Karpas-422 (cell line): Measurements from ENCODE around the gene TBL1X. TPM values are rescaled to one million over a fixed set of nuclear protein-coding genes. Genes with fewer than 3 reads are reported as not detected.

ENCODE experiments used
- DNase-seq: peaks from one replicate; pipeline ENCODE4 v3.0.0-alpha.2; 2015
- H2AFZ ChIP-seq: fragments of 200-600 bp; sonication (generic); 2 replicates; pipeline ENCODE4 v1.6.1; 2014; ENCODE audit warnings: antibody characterized with exemption, low read length, mixed read lengths
- H3K27ac ChIP-seq: fragments of 200-600 bp; sonication (generic); 2 replicates; pipeline ENCODE4 v1.5.1; 2014; ENCODE audit warnings: mild to moderate bottlenecking, low read length, moderate library complexity
- H3K27me3 ChIP-seq: fragments of 200-600 bp; sonication (generic); 2 replicates; pipeline ENCODE4 v1.6.1; 2014; ENCODE audit warnings: low read length, mixed read lengths
- H3K36me3 ChIP-seq: fragments of 200-600 bp; sonication (generic); 2 replicates; pipeline ENCODE4 v1.6.1; 2014; ENCODE audit warnings: low read length, mixed read lengths; ENCODE audit not compliant: insufficient read depth
- H3K4me1 ChIP-seq: fragments of 200-600 bp; sonication (generic); 2 replicates; pipeline ENCODE4 v1.6.1; 2014; ENCODE audit warnings: mild to moderate bottlenecking, low read length, mixed read lengths
- H3K4me2 ChIP-seq: fragments of 200-600 bp; sonication (generic); 2 replicates; pipeline ENCODE4 v1.6.1; 2014; ENCODE audit warnings: low read length, low read depth, mild to moderate bottlenecking; ENCODE audit not compliant: poor library complexity, severe bottlenecking
- H3K4me3 ChIP-seq: fragments of 200-600 bp; sonication (generic); 2 replicates; pipeline ENCODE4 v1.5.1; 2014; ENCODE audit warnings: mild to moderate bottlenecking, antibody characterized with exemption, low read length, mixed read lengths
- H3K79me2 ChIP-seq: fragments of 200-600 bp; sonication (generic); 2 replicates; pipeline ENCODE4 v1.6.1; 2014; ENCODE audit warnings: mild to moderate bottlenecking, low read length, mixed read lengths
- H3K9ac ChIP-seq: fragments of 200-600 bp; sonication (generic); 2 replicates; pipeline ENCODE4 v1.6.0; 2014; ENCODE audit warnings: low read length
- H3K9me2 ChIP-seq: fragments of 200-600 bp; sonication (generic), shearing (Covaris generic); replicated peaks from 2 replicates; pipeline ENCODE4 v1.6.0; 2014; ENCODE audit warnings: mild to moderate bottlenecking, low read length, moderate library complexity; ENCODE audit not compliant: insufficient read depth
- H3K9me3 ChIP-seq: fragments of 300-700, 200-600 bp; sonication (generic); 2 replicates; pipeline ENCODE4 v1.6.1; 2014; ENCODE audit warnings: low read length, mixed read lengths
- H4K20me1 ChIP-seq: fragments of 200-600 bp; sonication (generic); 2 replicates; pipeline ENCODE4 v1.6.1; 2014; ENCODE audit warnings: mild to moderate bottlenecking, antibody characterized with exemption, low read length, low read depth; ENCODE audit not compliant: insufficient read depth
- total RNA-seq: library from RNA; depleted of rRNA; stranded (reverse); fragments of >200 nt; shearing (Covaris generic); gene quantifications from 2 replicates; pipeline ENCODE4 v1.2.3, GENCODE V29; 2014; ENCODE audit warnings: low replicate concordance

TBL1X gene
- total RNA-seq, 1 experiment from 2014 or later, result 9.4 TPM

- no peak overlapping the region for H3K9ac ChIP-seq
- no peaks in the 10 kb centered on the region for H3K9me2 ChIP-seq
- no peak for DNase-seq
- H2AFZ ChIP-seq, result no peak overlapping the region
- no peaks in the 10 kb centered on the region for H3K4me1 ChIP-seq
- no peak overlapping the region for H3K4me3 ChIP-seq
- H3K4me2 ChIP-seq, result no peak overlapping the region
- no peaks in the 10 kb centered on the region for H4K20me1 ChIP-seq
- H3K36me3 ChIP-seq, result no peaks in the 10 kb centered on the region
- no peaks in the 10 kb centered on the region for H3K27me3 ChIP-seq
- H3K27ac ChIP-seq, result no peak overlapping the region
- no peaks in the 10 kb centered on the region for H3K79me2 ChIP-seq
- no peaks in the 10 kb centered on the region for H3K9me3 ChIP-seq
These were observed 108.6 kb downstream of the TBL1X start for GRCh38 chrX:9573282-9574106.

- Histone ChIP-seq H2AFZ (no peak overlapping the region), H3K4me3 (no peak overlapping the region), H3K27me3 (no peaks in the 10 kb centered on the region), H3K9me3 (no peaks in the 10 kb centered on the region), H3K4me2 (no peak overlapping the region), H3K27ac (no peak overlapping the region), H3K36me3 (no peaks in the 10 kb centered on the region), H3K9ac (no peak overlapping the region), H3K9me2 (no peaks in the 10 kb centered on the region), H3K4me1 (no peaks in the 10 kb centered on the region), H3K79me2 (no peaks in the 10 kb centered on the region), H4K20me1 (no peaks in the 10 kb centered on the region)
- DNase-seq, result no peak
These were observed 111.2 kb downstream of the TBL1X start for GRCh38 chrX:9576059-9576458.

- no peaks in the 10 kb centered on the region for H3K27me3 ChIP-seq
- no peaks in the 10 kb centered on the region for H3K79me2 ChIP-seq
- H3K9me3 ChIP-seq, result no peaks in the 10 kb centered on the region
- H3K27ac ChIP-seq, result no peak overlapping the region
- H3K4me1 ChIP-seq, result no peaks in the 10 kb centered on the region
- no peaks in the 10 kb centered on the region for H3K36me3 ChIP-seq
- H3K4me3 ChIP-seq, result no peak overlapping the region
- H3K9ac ChIP-seq, result no peak overlapping the region
- no peak for DNase-seq
- no peak overlapping the region for H3K4me2 ChIP-seq
- no peak overlapping the region for H2AFZ ChIP-seq
- H4K20me1 ChIP-seq, result no peaks in the 10 kb centered on the region
- H3K9me2 ChIP-seq, result no peaks in the 10 kb centered on the region
These were observed 112.7 kb downstream of the TBL1X start for GRCh38 chrX:9577555-9577954.

GRCh38 chrX:9578083-9578779 lies 113.4 kb downstream of the TBL1X start:
- no peak overlapping the region for H3K27ac ChIP-seq
- no peak overlapping the region for H3K4me3 ChIP-seq
- H4K20me1 ChIP-seq, result no peaks in the 10 kb centered on the region
- H3K9me3 ChIP-seq, result no peaks in the 10 kb centered on the region
- no peaks in the 10 kb centered on the region for H3K36me3 ChIP-seq
- no peaks in the 10 kb centered on the region for H3K4me1 ChIP-seq
- no peak overlapping the region for H3K9ac ChIP-seq
- no peak for DNase-seq
- H3K79me2 ChIP-seq, result no peaks in the 10 kb centered on the region
- no peak overlapping the region for H2AFZ ChIP-seq
- no peaks in the 10 kb centered on the region for H3K9me2 ChIP-seq
- H3K4me2 ChIP-seq, result no peak overlapping the region
- H3K27me3 ChIP-seq, result no peaks in the 10 kb centered on the region

- no peak overlapping the region for H3K4me2 ChIP-seq
- H3K9me3 ChIP-seq, result no peaks in the 10 kb centered on the region
- no peaks in the 10 kb centered on the region for H3K4me1 ChIP-seq
- H3K9ac ChIP-seq, result no peak overlapping the region
- H3K4me3 ChIP-seq, result no peak overlapping the region
- H3K27me3 ChIP-seq, result no peaks in the 10 kb centered on the region
- no peaks in the 10 kb centered on the region for H4K20me1 ChIP-seq
- no peak for DNase-seq
- H3K36me3 ChIP-seq, result no peaks in the 10 kb centered on the region
- no peak overlapping the region for H2AFZ ChIP-seq
- H3K79me2 ChIP-seq, result no peaks in the 10 kb centered on the region
- no peaks in the 10 kb centered on the region for H3K9me2 ChIP-seq
- H3K27ac ChIP-seq, result no peak overlapping the region
These were observed 117.0 kb downstream of the TBL1X start for GRCh38 chrX:9581771-9582385.

GRCh38 chrX:9582956-9583355 lies 118.1 kb downstream of the TBL1X start:
- Histone ChIP-seq H3K9me2 (no peaks in the 10 kb centered on the region), H4K20me1 (no peaks in the 10 kb centered on the region), H3K9me3 (no peaks in the 10 kb centered on the region), H3K4me2 (no peak overlapping the region), H3K36me3 (no peaks in the 10 kb centered on the region), H3K79me2 (no peaks in the 10 kb centered on the region), H3K9ac (no peak overlapping the region), H3K4me3 (no peak overlapping the region), H2AFZ (no peak overlapping the region), H3K4me1 (no peaks in the 10 kb centered on the region), H3K27me3 (no peaks in the 10 kb centered on the region), H3K27ac (no peak overlapping the region)
- DNase-seq, result no peak

- Histone ChIP-seq H3K9me2 (no peaks in the 10 kb centered on the region), H3K79me2 (no peaks in the 10 kb centered on the region), H3K4me2 (no peak overlapping the region)
These were observed 122.1 kb downstream of the TBL1X start for GRCh38 chrX:9586992-9587392.

GRCh38 chrX:9587642-9588041 lies 122.8 kb downstream of the TBL1X start:
- DNase-seq, result no peak
- no peaks in the 10 kb centered on the region for H3K79me2 ChIP-seq
- H4K20me1 ChIP-seq, result no peaks in the 10 kb centered on the region
- no peaks in the 10 kb centered on the region for H3K9me3 ChIP-seq
- no peak overlapping the region for H3K9ac ChIP-seq
- H3K4me1 ChIP-seq, result peaks cover 4% of the 10 kb centered on the region; the same call in 1 of the 2 replicates
- H3K4me2 ChIP-seq, result no peak overlapping the region
- H3K4me3 ChIP-seq, result no peak overlapping the region
- no peaks in the 10 kb centered on the region for H3K27me3 ChIP-seq
- no peak overlapping the region for H2AFZ ChIP-seq
- H3K36me3 ChIP-seq, result no peaks in the 10 kb centered on the region
- H3K9me2 ChIP-seq, result no peaks in the 10 kb centered on the region
- H3K27ac ChIP-seq, result no peak overlapping the region

More at GRCh38 chrX:9586992-9587392, 122.1 kb downstream of the TBL1X start:
- Histone ChIP-seq H3K27me3 (no peaks in the 10 kb centered on the region), H3K9ac (no peak overlapping the region), H3K36me3 (no peaks in the 10 kb centered on the region), H4K20me1 (no peaks in the 10 kb centered on the region), H3K9me3 (no peaks in the 10 kb centered on the region), H2AFZ (no peak overlapping the region), H3K4me1 (no peaks in the 10 kb centered on the region), H3K27ac (no peak overlapping the region), H3K4me3 (no peak overlapping the region)
- no peak for DNase-seq
